GM12891 (cell line): Measurements from ENCODE around the gene BOD1.

ENCODE experiments used
- PAX5 ChIP-seq: IDR thresholded peaks from 2 replicates; pipeline ENCODE4 v1.6.1; 2011; ENCODE audit warnings: low read length, moderate library complexity, mild to moderate bottlenecking; ENCODE audit not compliant: insufficient read depth, severe bottlenecking
- POLR2A ChIP-seq: IDR thresholded peaks from 2 replicates; pipeline ENCODE4 v1.6.1; 2011; ENCODE audit warnings: low read depth, low read length, control low read depth
- POLR2AphosphoS5 ChIP-seq: IDR thresholded peaks from 2 replicates; pipeline ENCODE4 v1.6.1; 2011; ENCODE audit warnings: low read depth, low read length, control low read depth
- POU2F2 ChIP-seq: IDR thresholded peaks from 2 replicates; pipeline ENCODE4 v1.6.1; 2011; ENCODE audit warnings: low read depth, mild to moderate bottlenecking, control low read depth, low read length, moderate library complexity
- SPI1 ChIP-seq: IDR thresholded peaks from 2 replicates; pipeline ENCODE4 v1.6.1; 2011; ENCODE audit warnings: low read depth, low read length, control low read depth
- TAF1 ChIP-seq: IDR thresholded peaks from 2 replicates; pipeline ENCODE4 v1.6.1; 2011; ENCODE audit warnings: low read depth, low read length, control low read depth

GRCh38 chr5:173630724-173631365 lies 14.4 kb upstream of the BOD1 start:
- TF ChIP-seq POLR2A (no peak), SPI1 (no peak), POLR2AphosphoS5 (no peak), TAF1 (no peak), PAX5 (no peak), POU2F2 (no peak)
